IMR-90 (cell line): ENCODE measurements around the gene STAC2. TPM values are rescaled to one million over a fixed set of nuclear protein-coding genes. Genes with fewer than 3 reads are reported as not detected.

Experiments
- ATAC-seq: fragments of 200-7000 bp; cut with Tn5 transposase; 2 replicates; pipeline ENCODE4 v1.9.1; 2020; ENCODE audit warnings: low read depth, mild to moderate bottlenecking, moderate library complexity
- BruUV-seq: library from RNA; stranded (reverse); fragments of 400-500 nt; replicated peaks from 2 replicates; lab custom pipeline; 2021; lab: Mats Ljungman, UMichigan
- CTCF ChIA-PET: fragments of 300-600 bp; formaldehyde crosslinking; extraction: SDS; loops from one replicate; lab custom pipeline; 2021; ENCODE audit warnings: antibody characterized with exemption; lab: Yijun Ruan, JAX
- POLR2A ChIA-PET: fragments of 300-600 bp; sonication (Branson Sonifier 250); formaldehyde crosslinking; loops from one replicate; lab custom pipeline; 2022; ENCODE audit warnings: antibody characterized with exemption; ENCODE audit not compliant: unreplicated experiment; lab: Charles Lee
- DNase-seq: peaks from one replicate; pipeline ENCODE4 v3.0.0; 2013
- H2AFZ ChIP-seq: replicated peaks from 2 replicates; pipeline ENCODE3; 2013; ENCODE audit warnings: low read length, mild to moderate bottlenecking; ENCODE audit not compliant: poor library complexity
- H2AK5ac ChIP-seq: 2 replicates; pipeline ENCODE4 v1.6.1; 2013; ENCODE audit warnings: low read depth, low read length, inconsistent platforms
- H2AK9ac ChIP-seq: replicated peaks from 2 replicates; pipeline ENCODE3; 2013; ENCODE audit warnings: mild to moderate bottlenecking, low read depth, low read length, moderate library complexity; ENCODE audit not compliant: poor library complexity
- H2BK120ac ChIP-seq: 2 replicates; pipeline ENCODE4 v1.6.1; 2013; ENCODE audit warnings: low read depth, low read length, inconsistent platforms
- H2BK15ac ChIP-seq: 3 replicates; pipeline ENCODE4 v1.6.1; 2013; ENCODE audit warnings: low read depth, low read length, inconsistent platforms
- H2BK20ac ChIP-seq: 2 replicates; pipeline ENCODE4 v1.6.1; 2013; ENCODE audit warnings: low read depth, mild to moderate bottlenecking, inconsistent platforms, low read length, moderate library complexity
- H2BK5ac ChIP-seq: 2 replicates; pipeline ENCODE4 v1.6.1; 2013; ENCODE audit warnings: mild to moderate bottlenecking, low read depth, low read length, inconsistent platforms; ENCODE audit not compliant: poor library complexity, severe bottlenecking
- H3K14ac ChIP-seq: replicated peaks from 2 replicates; pipeline ENCODE4 v1.6.1; 2013; ENCODE audit warnings: low read depth, low read length, inconsistent platforms
- H3K18ac ChIP-seq: 2 replicates; pipeline ENCODE4 v1.6.1; 2013; ENCODE audit warnings: low read depth, low read length, control low read depth
- H3K23ac ChIP-seq: 2 replicates; pipeline ENCODE4 v1.6.1; 2013; ENCODE audit warnings: low read depth, low read length, inconsistent platforms
- H3K27ac ChIP-seq: 2 replicates; pipeline ENCODE4 v1.5.1; 2013; ENCODE audit warnings: mild to moderate bottlenecking, control low read depth, low read length; ENCODE audit not compliant: insufficient read depth
- H3K27me3 ChIP-seq: 2 replicates; pipeline ENCODE4 v1.6.1; 2013; ENCODE audit warnings: low read length; ENCODE audit not compliant: control insufficient read depth, insufficient read depth
- H3K36me3 ChIP-seq: 2 replicates; pipeline ENCODE4 v1.6.1; 2013; ENCODE audit warnings: low read length, mixed read lengths; ENCODE audit not compliant: control insufficient read depth, insufficient read depth
- H3K4ac ChIP-seq: 2 replicates; pipeline ENCODE4 v1.6.1; 2013; ENCODE audit warnings: low read depth, low read length, inconsistent platforms
- H3K4me1 ChIP-seq: 2 replicates; pipeline ENCODE4 v1.6.1; 2013; ENCODE audit warnings: low read length, mixed read lengths; ENCODE audit not compliant: control insufficient read depth, insufficient read depth
- H3K4me2 ChIP-seq: 2 replicates; pipeline ENCODE4 v1.6.1; 2013; ENCODE audit warnings: low read depth, mild to moderate bottlenecking, control low read depth, low read length, moderate library complexity
- H3K4me3 ChIP-seq: 2 replicates; pipeline ENCODE4 v1.5.1; 2013; ENCODE audit warnings: low read depth, mild to moderate bottlenecking, control low read depth, low read length, moderate library complexity; ENCODE audit not compliant: insufficient read depth
- H3K56ac ChIP-seq: 2 replicates; pipeline ENCODE4 v1.6.1; 2013; ENCODE audit warnings: low read length, inconsistent platforms; ENCODE audit not compliant: insufficient read depth; ENCODE audit errors: extremely low read depth
- H3K79me1 ChIP-seq, 2 experiments: 2 replicates each; pipeline ENCODE4 v1.6.1; 2013; ENCODE audit warnings: low read length in 2 of 2, inconsistent platforms in 1 of 2, low read depth in 1 of 2
- H3K9ac ChIP-seq: 2 replicates; pipeline ENCODE4 v1.6.1; 2013; ENCODE audit warnings: low read depth, low read length, control low read depth
- H3K9me1 ChIP-seq: 2 replicates; pipeline ENCODE4 v1.6.1; 2013; ENCODE audit warnings: low read length, inconsistent platforms; ENCODE audit not compliant: insufficient read depth
- H3K9me3 ChIP-seq: 2 replicates; pipeline ENCODE4 v1.6.1; 2013; ENCODE audit warnings: low read length; ENCODE audit not compliant: control insufficient read depth, insufficient read depth
- H4K20me1 ChIP-seq: 2 replicates; pipeline ENCODE4 v1.6.1; 2013; ENCODE audit warnings: low read length, inconsistent platforms; ENCODE audit not compliant: insufficient read depth
- H4K5ac ChIP-seq: 2 replicates; pipeline ENCODE4 v1.6.1; 2013; ENCODE audit warnings: mild to moderate bottlenecking, low read depth, low read length, control low read depth
- H4K8ac ChIP-seq, 2 experiments: 2 replicates each; pipeline ENCODE4 v1.6.1; 2013; ENCODE audit warnings: low read depth in 2 of 2, low read length in 2 of 2, control low read depth in 1 of 2, inconsistent platforms in 1 of 2
- H4K91ac ChIP-seq: 2 replicates; pipeline ENCODE4 v1.6.1; 2013; ENCODE audit warnings: low read depth, low read length, inconsistent platforms; ENCODE audit not compliant: insufficient read depth
- BHLHE40 ChIP-seq: fragments of 150-350 bp; IDR thresholded peaks from 2 replicates; pipeline ENCODE4 v1.6.1; 2016; ENCODE audit warnings: mild to moderate bottlenecking, low read depth, low read length
- CEBPB ChIP-seq: IDR thresholded peaks from 2 replicates; pipeline ENCODE4 v1.6.1; 2012; ENCODE audit warnings: low read depth, low read length, improper control_type of control experiment
- CHD1 ChIP-seq: IDR thresholded peaks from 2 replicates; pipeline ENCODE4 v1.6.1; 2012; ENCODE audit warnings: low read depth, low read length, improper control_type of control experiment
- FOS ChIP-seq: fragments of 150-350 bp; IDR thresholded peaks from 2 replicates; pipeline ENCODE4 v1.6.1; 2016; ENCODE audit warnings: low read depth, low read length
- MAFK ChIP-seq: IDR thresholded peaks from 2 replicates; pipeline ENCODE4 v1.6.1; 2012; ENCODE audit warnings: low read depth, low read length, improper control_type of control experiment
- MAZ ChIP-seq: IDR thresholded peaks from 2 replicates; pipeline ENCODE4 v1.6.1; 2012; ENCODE audit warnings: low read depth, mild to moderate bottlenecking, low read length, improper control_type of control experiment, moderate library complexity, borderline replicate concordance
- MXI1 ChIP-seq: IDR thresholded peaks from 2 replicates; pipeline ENCODE4 v1.6.1; 2012; ENCODE audit warnings: low read depth, mild to moderate bottlenecking, low read length, moderate library complexity, borderline replicate concordance
- NFE2L2 ChIP-seq: fragments of 150-350 bp; IDR thresholded peaks from 2 replicates; pipeline ENCODE4 v1.6.1; 2016; ENCODE audit warnings: low read depth, mild to moderate bottlenecking, low read length
- POLR2A ChIP-seq: IDR thresholded peaks from 2 replicates; pipeline ENCODE4 v1.6.1; 2012; ENCODE audit warnings: mild to moderate bottlenecking, low read depth, low read length
- RAD21 ChIP-seq: IDR thresholded peaks from 2 replicates; pipeline ENCODE4 v1.6.1; 2012; ENCODE audit warnings: low read length, improper control_type of control experiment
- RCOR1 ChIP-seq: IDR thresholded peaks from 2 replicates; pipeline ENCODE4 v1.6.1; 2012; ENCODE audit warnings: mild to moderate bottlenecking, low read length, improper control_type of control experiment; ENCODE audit not compliant: insufficient replicate concordance
- RFX5 ChIP-seq: IDR thresholded peaks from 2 replicates; pipeline ENCODE4 v1.8.0; 2012; ENCODE audit warnings: low read depth, mild to moderate bottlenecking, low read length, moderate library complexity
- SMC3 ChIP-seq: fragments of 150-350 bp; IDR thresholded peaks from 2 replicates; pipeline ENCODE4 v1.6.1; 2016; ENCODE audit warnings: low read depth, mild to moderate bottlenecking, antibody characterized with exemption, low read length, moderate library complexity
- WGBS, 2 experiments: methylation state at CpG; one replicate each; pipeline versions ENCODE4 v1.1.5 to v1.1.7; 2013; ENCODE audit warnings: missing lambda C conversion rate in 2 of 2; ENCODE audit not compliant: insufficient read length in 1 of 2; ENCODE audit errors: extremely low coverage in 2 of 2; 5-methylcytosine and 5-hydroxymethylcytosine counted together
- dilution Hi-C: fragments of 300-500 bp; cut with HindIII; formaldehyde crosslinking; loops from one replicate; pipeline ENCODE4 v1.14.3; 2018; ENCODE audit warnings: low sequenced_read_pairs; ENCODE audit not compliant: unreplicated experiment
- in situ Hi-C: fragments of 300-500 bp; cut with MboI; formaldehyde crosslinking; loops from 3 replicates; pipeline ENCODE4 v1.14.3; 2019; ENCODE audit warnings: low sequenced_read_pairs, inconsistent platforms, mixed read lengths
- intact Hi-C: fragments of 100-400 bp; cut with micrococcal nuclease; formaldehyde crosslinking; loops from 2 replicates; pipeline ENCODE4 v1.10.0; 2022
- polyA plus RNA-seq, 3 experiments: library from polyadenylated mRNA; depleted of rRNA; stranded (reverse); fragments of >200 nt; gene quantifications; 2 replicates each; pipeline ENCODE4 v1.2.3, GENCODE V29; 2012; ENCODE audit warnings: low replicate concordance in 1 of 3
- total RNA-seq: library from RNA; depleted of rRNA; stranded (reverse); fragments of >200 nt; gene quantifications from 2 replicates; pipeline ENCODE4 v1.2.3, GENCODE V29; 2012
- TF ChIP-seq, protein P1 (sequence below): fragments of 150-350 bp; IDR thresholded peaks from 2 replicates; pipeline ENCODE4 v1.6.1; 2016; ENCODE audit warnings: low read depth, mild to moderate bottlenecking, low read length, moderate library complexity, borderline replicate concordance
- TF ChIP-seq, protein P2 (sequence below): fragments of 150-350 bp; IDR thresholded peaks from 2 replicates; pipeline ENCODE4 v1.6.1; 2017; ENCODE audit warnings: mild to moderate bottlenecking, antibody characterized with exemption, low read length, low read depth
- TF ChIP-seq, protein P3 (sequence below): conservative IDR thresholded peaks from 2 replicates; pipeline ENCODE4 v1.5.1; 2012; ENCODE audit warnings: mild to moderate bottlenecking, low read depth, low read length, improper control_type of control experiment

The STAC2 gene
- total and polyA plus RNA-seq, 2 of the 4 experiments (the other 2 are of a cell fraction): 0.02 TPM; not detected in 1

DNA sequence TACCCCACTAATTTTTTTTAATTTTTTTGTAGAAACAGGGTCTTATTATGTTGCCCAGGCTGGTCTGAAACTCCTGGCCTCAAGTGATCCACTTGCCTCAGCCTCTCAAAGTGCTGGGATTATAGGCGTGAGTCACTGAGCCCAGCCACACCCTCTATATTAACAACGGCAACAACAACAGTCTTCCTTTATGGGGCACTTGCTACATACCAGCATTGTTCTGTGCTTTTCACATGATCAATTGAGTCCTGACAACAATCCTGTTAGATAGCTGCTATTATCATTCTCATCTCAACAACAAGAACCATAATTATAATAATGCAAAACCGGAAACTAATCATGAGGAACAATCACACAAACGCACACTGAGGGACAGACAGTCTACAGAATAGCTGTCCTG lies 47.2 kb downstream of the STAC2 start:
- Histone ChIP-seq H3K27ac (no peak overlapping the region), H3K27me3 (no peaks in the 10 kb centered on the region), H3K9ac (no peak overlapping the region), H2AK9ac (no peak overlapping the region), H3K14ac (no peak overlapping the region), H2BK15ac (no peak overlapping the region), H3K9me3 (no peaks in the 10 kb centered on the region), H4K8ac (no peak overlapping the region), H2AK5ac (no peak overlapping the region), H2BK20ac (no peak overlapping the region), H2AFZ (no peak overlapping the region), H4K20me1 (peaks cover 10% of the 10 kb centered on the region), H3K4ac (no peak overlapping the region), H3K36me3 (peaks cover 31% of the 10 kb centered on the region), H2BK5ac (no peak overlapping the region), H3K4me2 (no peak overlapping the region), H3K4me1 (no peaks in the 10 kb centered on the region), H2BK120ac (no peak overlapping the region), H3K56ac (no peak overlapping the region), H4K91ac (no peak overlapping the region), H3K4me3 (no peak overlapping the region), H4K5ac (no peak overlapping the region), H3K23ac (no peak overlapping the region), H3K79me1 (0 out of 4 replicates have a peak, but pooled peaks cover 0 to 2% of the 10 kb centered on the region in 2 experiments), H3K9me1 (peaks cover 7% of the 10 kb centered on the region; the same call in 1 of the 2 replicates), H3K18ac (no peak overlapping the region)
- dilution Hi-C loops (no loop called here), intact Hi-C loops (no loop called here), in situ Hi-C loops (no loop called here)
- DNase-seq (no peak), ATAC-seq (no peak)
- WGBS, 2 experiments: 40% methylated on average over 1 of the region's 4 CpGs; no CpG with 5 or more reads in 1 of the 2 experiments
- BruUV-seq: no TSS peak
- ChIA-PET CTCF (interaction anchor here (1.3 kb wide), 1 partner anchor 14 kb away, joined by 3 read pairs; no protein-coding TSS in a partner anchor), POLR2A (no interaction called here)
- TF ChIP-seq FOS (no peak), MAZ (no peak), BHLHE40 (no peak), RFX5 (no peak), RCOR1 (no peak), CHD1 (no peak), POLR2A (no peak), RAD21 (no peak), MAFK (no peak), MXI1 (no peak), NFE2L2 (no peak), SMC3 (no peak), CEBPB (no peak)
- TF ChIP-seq, protein P1, sequence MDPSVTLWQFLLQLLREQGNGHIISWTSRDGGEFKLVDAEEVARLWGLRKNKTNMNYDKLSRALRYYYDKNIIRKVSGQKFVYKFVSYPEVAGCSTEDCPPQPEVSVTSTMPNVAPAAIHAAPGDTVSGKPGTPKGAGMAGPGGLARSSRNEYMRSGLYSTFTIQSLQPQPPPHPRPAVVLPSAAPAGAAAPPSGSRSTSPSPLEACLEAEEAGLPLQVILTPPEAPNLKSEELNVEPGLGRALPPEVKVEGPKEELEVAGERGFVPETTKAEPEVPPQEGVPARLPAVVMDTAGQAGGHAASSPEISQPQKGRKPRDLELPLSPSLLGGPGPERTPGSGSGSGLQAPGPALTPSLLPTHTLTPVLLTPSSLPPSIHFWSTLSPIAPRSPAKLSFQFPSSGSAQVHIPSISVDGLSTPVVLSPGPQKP: no peak
- TF ChIP-seq, protein P2, sequence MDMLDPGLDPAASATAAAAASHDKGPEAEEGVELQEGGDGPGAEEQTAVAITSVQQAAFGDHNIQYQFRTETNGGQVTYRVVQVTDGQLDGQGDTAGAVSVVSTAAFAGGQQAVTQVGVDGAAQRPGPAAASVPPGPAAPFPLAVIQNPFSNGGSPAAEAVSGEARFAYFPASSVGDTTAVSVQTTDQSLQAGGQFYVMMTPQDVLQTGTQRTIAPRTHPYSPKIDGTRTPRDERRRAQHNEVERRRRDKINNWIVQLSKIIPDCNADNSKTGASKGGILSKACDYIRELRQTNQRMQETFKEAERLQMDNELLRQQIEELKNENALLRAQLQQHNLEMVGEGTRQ: no peak
- TF ChIP-seq, protein P3, sequence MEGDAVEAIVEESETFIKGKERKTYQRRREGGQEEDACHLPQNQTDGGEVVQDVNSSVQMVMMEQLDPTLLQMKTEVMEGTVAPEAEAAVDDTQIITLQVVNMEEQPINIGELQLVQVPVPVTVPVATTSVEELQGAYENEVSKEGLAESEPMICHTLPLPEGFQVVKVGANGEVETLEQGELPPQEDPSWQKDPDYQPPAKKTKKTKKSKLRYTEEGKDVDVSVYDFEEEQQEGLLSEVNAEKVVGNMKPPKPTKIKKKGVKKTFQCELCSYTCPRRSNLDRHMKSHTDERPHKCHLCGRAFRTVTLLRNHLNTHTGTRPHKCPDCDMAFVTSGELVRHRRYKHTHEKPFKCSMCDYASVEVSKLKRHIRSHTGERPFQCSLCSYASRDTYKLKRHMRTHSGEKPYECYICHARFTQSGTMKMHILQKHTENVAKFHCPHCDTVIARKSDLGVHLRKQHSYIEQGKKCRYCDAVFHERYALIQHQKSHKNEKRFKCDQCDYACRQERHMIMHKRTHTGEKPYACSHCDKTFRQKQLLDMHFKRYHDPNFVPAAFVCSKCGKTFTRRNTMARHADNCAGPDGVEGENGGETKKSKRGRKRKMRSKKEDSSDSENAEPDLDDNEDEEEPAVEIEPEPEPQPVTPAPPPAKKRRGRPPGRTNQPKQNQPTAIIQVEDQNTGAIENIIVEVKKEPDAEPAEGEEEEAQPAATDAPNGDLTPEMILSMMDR: no peak
